HCT116 (cell line): Measurements from ENCODE around the gene TBCD. TPM values are rescaled to one million over a fixed set of nuclear protein-coding genes. Genes with fewer than 3 reads are reported as not detected.

Experiments used
- ATAC-seq: fragments of 200-7000 bp; cut with Tn5 transposase; 2 replicates; pipeline ENCODE4 v1.9.1; 2020; ENCODE audit warnings: mild to moderate bottlenecking, moderate library complexity
- BruUV-seq: library from RNA; stranded (reverse); fragments of 400-500 nt; replicated peaks from 2 replicates; lab custom pipeline; 2021; lab: Mats Ljungman, UMichigan
- CTCF ChIA-PET: fragments of 300-600 bp; sonication (Branson Sonifier 250); formaldehyde crosslinking; loops from one replicate; lab custom pipeline; 2021; ENCODE audit warnings: antibody characterized with exemption; lab: Charles Lee
- POLR2A ChIA-PET: fragments of 300-600, 350-600 bp; sonication (Branson Sonifier 250); formaldehyde crosslinking; loops from one replicate; lab custom pipeline; 2021; ENCODE audit warnings: antibody characterized with exemption; lab: Charles Lee
- RAD21 ChIA-PET, 2 experiments: fragments of 300-600 bp; sonication (Branson Sonifier 250); formaldehyde crosslinking; loops; one replicate each; lab custom pipeline; 2023; ENCODE audit warnings: low total read pairs in 2 of 2; ENCODE audit not compliant: uncharacterized antibody in 2 of 2, unreplicated experiment in 2 of 2, low non-redundant PET in 1 of 2; lab: Charles Lee
- DNase-seq: peaks from one replicate; pipeline ENCODE4 v3.0.0-alpha.2; 2010; ENCODE audit warnings: low read depth, low spot score
- H2AFZ ChIP-seq: fragments of 200-600 bp; shearing (Covaris generic), sonication (generic); 2 replicates; pipeline ENCODE4 v1.6.1; 2017; ENCODE audit warnings: low read depth, mixed run types, mixed read lengths, antibody characterized with exemption, low read length; ENCODE audit not compliant: poor library complexity, severe bottlenecking
- H3K27ac ChIP-seq: 2 replicates; pipeline ENCODE4 v1.5.1; 2012; ENCODE audit warnings: low read depth, low read length
- H3K27me3 ChIP-seq: fragments of 200-600 bp; sonication (generic); 2 replicates; pipeline ENCODE4 v1.6.1; 2016; ENCODE audit warnings: mixed run types, low read length, mixed read lengths; ENCODE audit not compliant: insufficient read depth
- H3K36me3 ChIP-seq, 2 experiments: fragments of 200-500 bp in 1 of 2; fragments of 200-600 bp in 1 of 2; sonication (Bioruptor generic) in 1 of 2; sonication (generic) in 1 of 2; 2 replicates each; pipeline versions ENCODE4 v1.5.1 to v1.6.1; 2014 to 2016; ENCODE audit warnings: low read length in 2 of 2, inconsistent platforms in 1 of 2, mixed read lengths in 1 of 2, mixed run types in 1 of 2; ENCODE audit not compliant: insufficient read depth in 2 of 2, control insufficient read depth in 1 of 2
- H3K4me1 ChIP-seq, 2 experiments: fragments of 200-600 bp in 1 of 2; sonication (generic) in 1 of 2; 2 replicates each; pipeline versions ENCODE4 v1.5.1 to v1.6.1; 2012 to 2017; ENCODE audit warnings: low read length in 2 of 2, inconsistent platforms in 1 of 2, mild to moderate bottlenecking in 1 of 2, mixed read lengths in 1 of 2, mixed run types in 1 of 2, moderate library complexity in 1 of 2; ENCODE audit not compliant: insufficient read depth in 2 of 2, control insufficient read depth in 1 of 2
- H3K4me2 ChIP-seq: fragments of 200-600 bp; sonication (generic); 2 replicates; pipeline ENCODE4 v1.6.1; 2017; ENCODE audit warnings: mixed run types, low read length, mixed read lengths
- H3K4me3 ChIP-seq, 2 experiments: fragments of 200-600 bp in 1 of 2; sonication (generic) in 1 of 2; replicated peaks in 1 of 2; 2 replicates each; pipeline ENCODE4 v1.5.1; 2011 to 2016; ENCODE audit warnings: low read length in 2 of 2, control low read depth in 1 of 2, low read depth in 1 of 2, mild to moderate bottlenecking in 1 of 2, mixed read lengths in 1 of 2, mixed run types in 1 of 2
- H3K79me2 ChIP-seq: fragments of 200-600 bp; sonication (generic); 2 replicates; pipeline ENCODE4 v1.6.1; 2017; ENCODE audit warnings: mild to moderate bottlenecking, mixed run types, low read length, moderate library complexity, mixed read lengths; ENCODE audit not compliant: insufficient read depth
- H3K9ac ChIP-seq: fragments of 200-600 bp; sonication (generic); 2 replicates; pipeline ENCODE4 v1.6.1; 2016; ENCODE audit warnings: low read length, mixed read lengths
- H3K9me2 ChIP-seq: fragments of 200-600 bp; sonication (generic), shearing (Covaris generic); 2 replicates; pipeline ENCODE4 v1.6.1; 2017; ENCODE audit warnings: mixed run types, mild to moderate bottlenecking, moderate library complexity; ENCODE audit not compliant: insufficient read depth
- H3K9me3 ChIP-seq, 2 experiments: fragments of 200-500 bp in 1 of 2; fragments of 200-600 bp in 1 of 2; sonication (Bioruptor generic) in 1 of 2; sonication (generic) in 1 of 2; 2 replicates each; pipeline ENCODE4 v1.6.1; 2014 to 2017; ENCODE audit warnings: low read length in 2 of 2, mixed read lengths in 2 of 2, inconsistent platforms in 1 of 2, low read depth in 1 of 2, mild to moderate bottlenecking in 1 of 2, mixed run types in 1 of 2, moderate library complexity in 1 of 2; ENCODE audit not compliant: control insufficient read depth in 1 of 2, insufficient read depth in 1 of 2
- H4K20me1 ChIP-seq: fragments of 200-600 bp; sonication (generic), shearing (Covaris generic); 2 replicates; pipeline ENCODE4 v1.6.1; 2017; ENCODE audit warnings: mixed run types, mild to moderate bottlenecking, moderate library complexity; ENCODE audit not compliant: insufficient read depth
- CBX3 ChIP-seq: IDR thresholded peaks from 2 replicates; pipeline ENCODE4 v1.6.1; 2012; ENCODE audit warnings: low read depth
- CTCF ChIP-seq, 3 experiments: fragments of 200-600 bp in 1 of 3; sonication (generic) in 1 of 3; IDR thresholded peaks in 2 of 3; conservative IDR thresholded peaks in 1 of 3; 2 replicates each; pipeline ENCODE4 v1.5.1; 2012 to 2017; ENCODE audit warnings: low read depth in 2 of 3, low read length in 2 of 3, antibody characterized with exemption in 1 of 3, borderline replicate concordance in 1 of 3, control low read depth in 1 of 3, mild to moderate bottlenecking in 1 of 3, mixed read lengths in 1 of 3, mixed run types in 1 of 3, moderate library complexity in 1 of 3; ENCODE audit not compliant: insufficient read depth in 1 of 3
- EGR1 ChIP-seq: IDR thresholded peaks from 2 replicates; pipeline ENCODE4 v1.6.1; 2012; ENCODE audit warnings: low read depth
- ELF1 ChIP-seq: IDR thresholded peaks from 2 replicates; pipeline ENCODE4 v1.6.1; 2012; ENCODE audit warnings: low read depth, borderline replicate concordance
- EZH2phosphoT487 ChIP-seq: fragments of 200-600 bp; IDR thresholded peaks from 2 replicates; pipeline ENCODE4 v1.6.1; 2018; ENCODE audit warnings: antibody characterized with exemption, borderline replicate concordance
- MAX ChIP-seq: IDR thresholded peaks from 2 replicates; pipeline ENCODE4 v1.6.1; 2012
- POLR2A ChIP-seq: IDR thresholded peaks from 2 replicates; pipeline ENCODE4 v1.7.0; 2011; ENCODE audit warnings: borderline replicate concordance; ENCODE audit not compliant: insufficient read depth, insufficient read length; ENCODE audit errors: extremely low read depth
- POLR2AphosphoS5 ChIP-seq: IDR thresholded peaks from 2 replicates; pipeline ENCODE4 v1.6.1; 2011; ENCODE audit warnings: mild to moderate bottlenecking, low read depth, low read length, moderate library complexity
- REST ChIP-seq: IDR thresholded peaks from 2 replicates; pipeline ENCODE4 v1.6.1; 2012; ENCODE audit warnings: low read depth
- SP1 ChIP-seq: IDR thresholded peaks from 2 replicates; pipeline ENCODE4 v1.6.1; 2012; ENCODE audit warnings: low read depth
- SRF ChIP-seq: IDR thresholded peaks from 2 replicates; pipeline ENCODE4 v1.6.1; 2012; ENCODE audit warnings: low read depth
- YY1 ChIP-seq: IDR thresholded peaks from 2 replicates; pipeline ENCODE4 v1.6.1; 2011; ENCODE audit warnings: low read length, low read depth, moderate library complexity, mild to moderate bottlenecking; ENCODE audit not compliant: insufficient replicate concordance; ENCODE audit errors: extremely low read depth
- ZBTB33 ChIP-seq: IDR thresholded peaks from 2 replicates; pipeline ENCODE4 v1.6.1; 2011; ENCODE audit warnings: mild to moderate bottlenecking, low read length, moderate library complexity; ENCODE audit not compliant: insufficient replicate concordance; ENCODE audit errors: extremely low read depth
- ZFX ChIP-seq: fragments of 450-650 bp; IDR thresholded peaks from 2 replicates; pipeline ENCODE4 v1.6.1; 2017
- intact Hi-C: fragments of 100-400 bp; cut with micrococcal nuclease; formaldehyde crosslinking; loops from 2 replicates; pipeline ENCODE4 v1.10.0; 2022
- total RNA-seq: library from RNA; stranded (reverse); gene quantifications from one replicate; pipeline ENCODE4 v1.2.1, GENCODE V29; 2021; ENCODE audit not compliant: unreplicated experiment

Gene TBCD
- total RNA-seq, 1 experiment from 2014 or later: 152 TPM

- ChIA-PET RAD21 (no interaction called here), POLR2A (no interaction called here), CTCF (no interaction called here)
- intact Hi-C loops: no loop called here
- DNase-seq: no peak
- Histone ChIP-seq H3K36me3 (peaks cover 5 to 48% of the 10 kb centered on the region in 2 experiments; a peak in 3 of 4 replicates), H3K4me2 (no peak overlapping the region), H3K27ac (no peak overlapping the region; the same call in 1 of the 2 replicates), H3K9me3 (no peaks in the 10 kb centered on the region), H3K4me3 (no peak overlapping the region), H3K79me2 (no peaks in the 10 kb centered on the region), H2AFZ (no peak overlapping the region), H3K4me1 (peaks cover 0 to 4% of the 10 kb centered on the region in 2 experiments; a peak in 1 of 4 replicates), H4K20me1 (no peaks in the 10 kb centered on the region), H3K9ac (no peak overlapping the region), H3K9me2 (no peaks in the 10 kb centered on the region), H3K27me3 (no peaks in the 10 kb centered on the region)
- no TSS peak for BruUV-seq
- no peak for ATAC-seq
- TF ChIP-seq ZBTB33 (no peak), CBX3 (no peak), REST (no peak), ELF1 (no peak), POLR2A (no peak), CTCF (IDR thresholded peaks at IDR 0.05 in 2 of 3, conservative IDR thresholded peaks at IDR 0.05 in 1 of 3; ENCODE audit: borderline replicate concordance in 1 of 3, insufficient read depth in 1 of 3, low read depth in 2 of 3, low read length in 2 of 3) (no peak), ZFX (no peak), SRF (no peak), MAX (no peak), SP1 (no peak), POLR2AphosphoS5 (no peak), YY1 (no peak), EGR1 (no peak), EZH2phosphoT487 (no peak)
Observed at GRCh38 chr17:82927661-82928601, 176.1 kb downstream of the TBCD start.
